Keratinocyte (primary cell): Measurements from ENCODE around the gene TSHZ3. TPM values are rescaled to one million over a fixed set of nuclear protein-coding genes. Genes with fewer than 3 reads are reported as not detected.

Experiments used
- DNase-seq: peaks from one replicate; pipeline ENCODE4 v3.0.0-alpha.2; 2011; ENCODE audit warnings: low read depth, missing footprints, low spot score
- FAIRE-seq: peaks from 2 replicates; lab custom pipeline; 2011; peaks lifted over from hg19 to GRCh38; lab: Jason Lieb, UNC
- H2AFZ ChIP-seq: 2 replicates; pipeline ENCODE4 v1.6.0; 2012; ENCODE audit warnings: low read length, control low read depth, inconsistent platforms; ENCODE audit not compliant: control insufficient read depth
- H3K27ac ChIP-seq: 2 replicates; pipeline ENCODE4 v1.5.1; 2011; ENCODE audit warnings: low read length; ENCODE audit not compliant: control insufficient read depth, insufficient read depth
- H3K27me3 ChIP-seq: 3 replicates; pipeline ENCODE4 v1.6.0; 2011; ENCODE audit warnings: low read length; ENCODE audit not compliant: control insufficient read depth, insufficient read depth; ENCODE audit errors: extremely low read depth
- H3K36me3 ChIP-seq, 2 experiments: 2 replicates in 1 of 2; 3 replicates in 1 of 2; pipeline ENCODE4 v1.5.1; 2011; ENCODE audit warnings: low read length in 2 of 2, mild to moderate bottlenecking in 1 of 2; ENCODE audit not compliant: control insufficient read depth in 2 of 2, insufficient read depth in 2 of 2; ENCODE audit errors: extremely low read depth in 1 of 2
- H3K4me1 ChIP-seq: 3 replicates; pipeline ENCODE4 v1.5.1; 2011; ENCODE audit warnings: low read length; ENCODE audit not compliant: control insufficient read depth, insufficient read depth; ENCODE audit errors: extremely low read depth
- H3K4me2 ChIP-seq: 3 replicates; pipeline ENCODE4 v1.6.0; 2011; ENCODE audit warnings: low read depth, low read length; ENCODE audit not compliant: control insufficient read depth, insufficient read depth; ENCODE audit errors: extremely low read depth
- H3K4me3 ChIP-seq, 3 experiments: fragments of 200-600 bp in 1 of 3; sonication (generic) in 1 of 3; 2 replicates in 2 of 3; 3 replicates in 1 of 3; pipeline ENCODE4 v1.5.1; 2011 to 2016; ENCODE audit warnings: low read length in 3 of 3, mild to moderate bottlenecking in 3 of 3, control low read depth in 2 of 3, inconsistent platforms in 1 of 3, low read depth in 1 of 3, mixed read lengths in 1 of 3, mixed run types in 1 of 3, moderate library complexity in 1 of 3; ENCODE audit not compliant: control insufficient read depth in 2 of 3, insufficient read depth in 2 of 3; ENCODE audit errors: extremely low read depth in 1 of 3
- H3K79me2 ChIP-seq: 2 replicates; pipeline ENCODE4 v1.6.0; 2012; ENCODE audit warnings: low read length; ENCODE audit not compliant: control insufficient read depth, insufficient read depth
- H3K9ac ChIP-seq: 3 replicates; pipeline ENCODE4 v1.6.0; 2011; ENCODE audit warnings: low read length; ENCODE audit not compliant: control insufficient read depth, insufficient read depth; ENCODE audit errors: extremely low read depth
- H3K9me1 ChIP-seq: 3 replicates; pipeline ENCODE4 v1.6.0; 2011; ENCODE audit warnings: low read length; ENCODE audit not compliant: control insufficient read depth, insufficient read depth; ENCODE audit errors: extremely low read depth
- H3K9me3 ChIP-seq: 2 replicates; pipeline ENCODE4 v1.5.1; 2012; ENCODE audit warnings: low read depth, low read length; ENCODE audit not compliant: control insufficient read depth
- H4K20me1 ChIP-seq: 3 replicates; pipeline ENCODE4 v1.6.0; 2011; ENCODE audit warnings: low read length; ENCODE audit not compliant: control insufficient read depth, insufficient read depth; ENCODE audit errors: extremely low read depth
- EZH2 ChIP-seq: IDR thresholded peaks from one replicate; pipeline ENCODE4 v1.6.1; 2012; ENCODE audit warnings: inconsistent platforms, mild to moderate bottlenecking, low read length, moderate library complexity
- dilution Hi-C: fragments of 300-500 bp; cut with MboI; formaldehyde crosslinking; loops from one replicate; pipeline ENCODE4 v1.7.0; 2020; ENCODE audit warnings: low sequenced_read_pairs; ENCODE audit not compliant: extremely low pct_ligation_motif_present
- polyA plus RNA-seq, 5 experiments: library from polyadenylated mRNA; depleted of rRNA in 3 of 5; stranded (reverse) in 3 of 5; stranded (forward) in 1 of 5; unstranded in 1 of 5; fragments of >200 nt; gene quantifications; 1 replicate in 1 of 5; 2 replicates in 3 of 5; 3 replicates in 1 of 5; pipeline versions ENCODE4 v1.2.1 to v1.2.3, GENCODE V29; 2011 to 2012; ENCODE audit warnings: missing spikeins in 2 of 5, low read depth in 1 of 5, low replicate concordance in 1 of 5
- TF ChIP-seq, protein P1 (sequence below), 3 experiments: IDR thresholded peaks in 1 of 3; conservative IDR thresholded peaks in 1 of 3; optimal IDR thresholded peaks in 1 of 3; 2 replicates in 2 of 3; 3 replicates in 1 of 3; pipeline versions ENCODE3 to v1.5.1; 2011; ENCODE audit warnings: low read length in 3 of 3, mild to moderate bottlenecking in 3 of 3, moderate library complexity in 2 of 3, control low read depth in 1 of 3, inconsistent platforms in 1 of 3; ENCODE audit not compliant: insufficient read depth in 2 of 3; ENCODE audit errors: extremely low read depth in 1 of 3

The TSHZ3 gene
- polyA plus RNA-seq, 1 donor (not counting 4 experiments of a cell fraction or from before 2014, with no cell fraction given) = 3.6 TPM

DNA sequence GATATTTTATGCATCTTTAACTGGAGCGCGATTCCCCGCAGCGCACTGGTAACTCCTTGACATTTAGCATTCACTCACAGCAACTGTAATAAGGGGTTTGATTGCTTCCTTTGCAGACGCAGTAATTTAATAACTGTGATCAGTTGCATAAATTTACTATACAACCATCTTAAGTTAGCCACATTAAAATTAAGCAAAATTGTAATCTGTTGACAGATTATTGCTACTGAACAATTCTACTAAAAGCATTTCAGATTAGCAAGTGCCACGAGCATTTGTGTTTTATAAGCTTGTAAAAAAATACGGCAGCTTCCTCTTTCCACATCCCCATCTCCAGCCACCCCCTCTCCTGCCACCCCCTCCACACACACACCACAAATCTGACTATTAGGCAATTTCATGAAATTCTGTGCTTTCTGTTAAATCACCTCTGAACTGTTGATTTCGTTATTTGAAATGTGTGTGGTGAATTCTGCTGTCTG is 44.4 kb downstream of the TSHZ3 start:
- H3K27me3 ChIP-seq = no peaks in the 10 kb centered on the region
- no peaks in the 10 kb centered on the region for H3K4me1 ChIP-seq
- DNase-seq = no peak
- no peak overlapping the region for H3K4me2 ChIP-seq
- no peaks in the 10 kb centered on the region for H3K9me1 ChIP-seq
- H3K79me2 ChIP-seq = peaks cover 9% of the 10 kb centered on the region
- H3K9ac ChIP-seq = no peak overlapping the region
- H3K36me3 ChIP-seq = no peaks in the 10 kb centered on the region
- H4K20me1 ChIP-seq = no peaks in the 10 kb centered on the region
- no peak overlapping the region for H2AFZ ChIP-seq
- H3K9me3 ChIP-seq = no peaks in the 10 kb centered on the region
- no peak overlapping the region for H3K4me3 ChIP-seq
- no peak for FAIRE-seq
- dilution Hi-C loops = no loop called here
- H3K27ac ChIP-seq = no peak overlapping the region
- TF ChIP-seq, protein P1, sequence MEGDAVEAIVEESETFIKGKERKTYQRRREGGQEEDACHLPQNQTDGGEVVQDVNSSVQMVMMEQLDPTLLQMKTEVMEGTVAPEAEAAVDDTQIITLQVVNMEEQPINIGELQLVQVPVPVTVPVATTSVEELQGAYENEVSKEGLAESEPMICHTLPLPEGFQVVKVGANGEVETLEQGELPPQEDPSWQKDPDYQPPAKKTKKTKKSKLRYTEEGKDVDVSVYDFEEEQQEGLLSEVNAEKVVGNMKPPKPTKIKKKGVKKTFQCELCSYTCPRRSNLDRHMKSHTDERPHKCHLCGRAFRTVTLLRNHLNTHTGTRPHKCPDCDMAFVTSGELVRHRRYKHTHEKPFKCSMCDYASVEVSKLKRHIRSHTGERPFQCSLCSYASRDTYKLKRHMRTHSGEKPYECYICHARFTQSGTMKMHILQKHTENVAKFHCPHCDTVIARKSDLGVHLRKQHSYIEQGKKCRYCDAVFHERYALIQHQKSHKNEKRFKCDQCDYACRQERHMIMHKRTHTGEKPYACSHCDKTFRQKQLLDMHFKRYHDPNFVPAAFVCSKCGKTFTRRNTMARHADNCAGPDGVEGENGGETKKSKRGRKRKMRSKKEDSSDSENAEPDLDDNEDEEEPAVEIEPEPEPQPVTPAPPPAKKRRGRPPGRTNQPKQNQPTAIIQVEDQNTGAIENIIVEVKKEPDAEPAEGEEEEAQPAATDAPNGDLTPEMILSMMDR (optimal IDR thresholded peaks at IDR 0.05 in 1 of 3, IDR thresholded peaks at IDR 0.05 in 1 of 3, conservative IDR thresholded peaks at IDR 0.05 in 1 of 3; ENCODE audit: extremely low read depth in 1 of 3, insufficient read depth in 2 of 3, low read length in 3 of 3) = no peak
- TF ChIP-seq EZH2 = no peak

DNA sequence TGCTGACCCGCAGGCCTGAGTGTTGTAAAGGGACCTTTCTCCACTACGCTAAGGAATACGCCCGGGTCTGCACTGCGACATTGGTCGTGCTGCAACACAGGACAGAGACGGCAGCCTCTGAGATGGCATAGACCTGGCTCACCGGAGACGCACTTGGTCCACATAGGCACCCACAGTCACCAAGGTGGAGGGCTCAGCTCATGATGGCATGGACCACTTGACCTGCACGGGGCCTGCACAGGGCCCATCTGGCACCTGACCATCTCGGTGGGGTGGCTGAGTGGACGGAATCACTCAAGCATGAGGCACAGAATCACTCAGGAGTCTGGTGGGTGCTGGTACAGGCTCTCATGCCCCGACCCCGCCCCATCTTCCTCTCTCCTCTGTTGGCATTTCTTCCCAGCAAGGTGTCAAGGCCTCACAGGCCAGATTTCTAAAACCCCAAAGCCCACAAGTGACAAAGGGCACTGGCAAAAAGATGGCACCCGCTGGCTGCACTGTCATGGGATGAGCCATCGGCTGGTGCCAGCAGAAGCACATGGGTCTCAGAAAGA is 45.9 kb downstream of the TSHZ3 start:
- Histone ChIP-seq H3K4me2 (no peak overlapping the region), H3K27ac (no peak overlapping the region), H3K4me3 (no peak overlapping the region), H2AFZ (no peak overlapping the region), H3K9me3 (no peaks in the 10 kb centered on the region), H3K36me3 (no peaks in the 10 kb centered on the region), H4K20me1 (no peaks in the 10 kb centered on the region), H3K9me1 (no peaks in the 10 kb centered on the region), H3K27me3 (no peaks in the 10 kb centered on the region), H3K4me1 (no peaks in the 10 kb centered on the region), H3K9ac (no peak overlapping the region), H3K79me2 (peaks cover 5% of the 10 kb centered on the region)
- DNase-seq = no peak
- no peak for FAIRE-seq
- no peak for TF ChIP-seq EZH2
- TF ChIP-seq, protein P1 (optimal IDR thresholded peaks at IDR 0.05 in 1 of 3, IDR thresholded peaks at IDR 0.05 in 1 of 3, conservative IDR thresholded peaks at IDR 0.05 in 1 of 3; ENCODE audit: extremely low read depth in 1 of 3, insufficient read depth in 2 of 3, low read length in 3 of 3) = no peak
- dilution Hi-C loops = no loop called here
